ENCODE data around the gene HLCS.

- TF ChIP-seq POLR2A (IDR thresholded peaks at IDR 0.05; ENCODE audit: low read depth, low read length) (no peak), POLR2AphosphoS5 (IDR thresholded peaks at IDR 0.05; ENCODE audit: low read depth, low read length) (no peak)
Observed at GRCh38 chr21:36817732-36818450, 148.6 kb downstream of the HLCS start.

Measured in GM12892 (cell line).